HEK293 (cell line): ENCODE data around the gene LPP.

Experiments
- CTCF ChIA-PET: fragments of 350-600 bp; formaldehyde crosslinking; extraction: SDS; loops from one replicate; lab custom pipeline; 2021; ENCODE audit warnings: antibody characterized with exemption; lab: Yijun Ruan, JAX
- POLR2A ChIA-PET: fragments of 300-600 bp; formaldehyde crosslinking; extraction: SDS; loops from one replicate; lab custom pipeline; 2020; ENCODE audit warnings: antibody characterized with exemption, inconsistent platforms; lab: Yijun Ruan, JAX
- H3K27ac ChIP-seq: fragments of 200-500 bp; sonication (Bioruptor generic); 2 replicates; pipeline ENCODE4 v1.5.1; 2014; ENCODE audit warnings: low read depth, low read length, control low read depth, inconsistent platforms; ENCODE audit errors: extremely low read depth
- H3K36me3 ChIP-seq, 2 experiments: fragments of 200-500 bp in 1 of 2; sonication (Bioruptor generic) in 1 of 2; 1 replicate in 1 of 2; 2 replicates in 1 of 2; pipeline ENCODE4 v1.5.1; 2014 to 2017; ENCODE audit warnings: inconsistent platforms in 2 of 2, low read length in 2 of 2; ENCODE audit not compliant: control insufficient read depth in 2 of 2, insufficient read depth in 1 of 2
- H3K4me1 ChIP-seq: fragments of 200-500 bp; sonication (Bioruptor generic); 2 replicates; pipeline ENCODE4 v1.5.1; 2014; ENCODE audit warnings: mild to moderate bottlenecking, low read length, inconsistent platforms; ENCODE audit not compliant: control insufficient read depth, insufficient read depth
- H3K4me3 ChIP-seq: 2 replicates; pipeline ENCODE4 v1.5.1; 2011; ENCODE audit warnings: low read depth, mild to moderate bottlenecking, control low read depth, low read length, moderate library complexity
- H3K9me3 ChIP-seq: fragments of 200-500 bp; sonication (Bioruptor generic); 2 replicates; pipeline ENCODE4 v1.5.1; 2014; ENCODE audit warnings: low read depth, low read length, inconsistent platforms; ENCODE audit not compliant: control insufficient read depth, insufficient read depth
- AEBP2 ChIP-seq: fragments of 450-650 bp; formaldehyde crosslinking; IDR thresholded peaks from 2 replicates; pipeline ENCODE4 v1.5.1; 2016; ENCODE audit warnings: missing biosample characterization, missing genetic modification characterization, borderline replicate concordance
- GLIS2 ChIP-seq: fragments of 450-650 bp; formaldehyde crosslinking; IDR thresholded peaks from 2 replicates; pipeline ENCODE4 v1.5.1; 2016; ENCODE audit warnings: missing biosample characterization, missing genetic modification characterization
- HOXD13 ChIP-seq: sonication (generic); formaldehyde crosslinking; IDR thresholded peaks from 2 replicates; pipeline ENCODE4 v1.8.0; 2022; ENCODE audit warnings: missing genetic modification reagents, borderline replicate concordance
- PRDM1 ChIP-seq: fragments of 450-650 bp; formaldehyde crosslinking; IDR thresholded peaks from 2 replicates; pipeline ENCODE4; 2016; ENCODE audit warnings: missing biosample characterization, missing genetic modification characterization
- ZBTB1 ChIP-seq: fragments of 450-650 bp; formaldehyde crosslinking; IDR thresholded peaks from 2 replicates; pipeline ENCODE4 v1.5.1; 2016; ENCODE audit warnings: missing biosample characterization, missing genetic modification characterization
- ZFP37 ChIP-seq: fragments of 450-650 bp; formaldehyde crosslinking; IDR thresholded peaks from 2 replicates; pipeline ENCODE4 v1.5.1; 2016; ENCODE audit warnings: missing biosample characterization, missing genetic modification characterization
- ZFP41 ChIP-seq: fragments of 450-650 bp; formaldehyde crosslinking; IDR thresholded peaks from 2 replicates; pipeline ENCODE4 v1.5.1; 2016; ENCODE audit warnings: missing biosample characterization, missing genetic modification characterization, borderline replicate concordance
- ZIC2 ChIP-seq: fragments of 450-650 bp; formaldehyde crosslinking; IDR thresholded peaks from 2 replicates; pipeline ENCODE4 v1.5.1; 2016; ENCODE audit warnings: missing biosample characterization, missing genetic modification characterization
- ZNF10 ChIP-seq: fragments of 450-650 bp; formaldehyde crosslinking; IDR thresholded peaks from 2 replicates; pipeline ENCODE4 v1.5.1; 2017; ENCODE audit warnings: missing biosample characterization, missing genetic modification characterization
- ZNF157 ChIP-seq: fragments of 450-650 bp; formaldehyde crosslinking; IDR thresholded peaks from 2 replicates; pipeline ENCODE4 v1.5.1; 2016; ENCODE audit warnings: missing biosample characterization, missing genetic modification characterization
- ZNF174 ChIP-seq: fragments of 450-650 bp; formaldehyde crosslinking; IDR thresholded peaks from 2 replicates; pipeline ENCODE4 v1.5.0; 2017; ENCODE audit warnings: missing biosample characterization, mild to moderate bottlenecking, missing genetic modification characterization
- ZNF214 ChIP-seq: fragments of 450-650 bp; formaldehyde crosslinking; IDR thresholded peaks from 2 replicates; pipeline ENCODE4 v1.5.1; 2017; ENCODE audit warnings: missing biosample characterization, mild to moderate bottlenecking, missing genetic modification characterization, borderline replicate concordance
- ZNF23 ChIP-seq: fragments of 450-650 bp; formaldehyde crosslinking; IDR thresholded peaks from 2 replicates; pipeline ENCODE4 v1.5.1; 2016; ENCODE audit warnings: missing biosample characterization, missing genetic modification characterization, borderline replicate concordance
- ZNF274 ChIP-seq, 2 experiments: fragments of 200-500 bp in 1 of 2; fragments of 450-650 bp in 1 of 2; sonication (Bioruptor generic) in 1 of 2; formaldehyde crosslinking in 1 of 2; IDR thresholded peaks; 2 replicates each; pipeline versions ENCODE4 v1.5.1 to v1.6.1; 2014 to 2016; ENCODE audit warnings: borderline replicate concordance in 1 of 2, inconsistent platforms in 1 of 2, low read length in 1 of 2, missing biosample characterization in 1 of 2, missing genetic modification characterization in 1 of 2
- ZNF280D ChIP-seq: fragments of 450-650 bp; formaldehyde crosslinking; IDR thresholded peaks from 2 replicates; pipeline ENCODE4 v1.5.1; 2016; ENCODE audit warnings: missing biosample characterization, missing genetic modification characterization
- ZNF394 ChIP-seq: fragments of 450-650 bp; formaldehyde crosslinking; IDR thresholded peaks from 2 replicates; pipeline ENCODE4 v1.5.1; 2016; ENCODE audit warnings: missing biosample characterization, missing genetic modification characterization, mild to moderate bottlenecking, moderate library complexity, borderline replicate concordance
- ZNF433 ChIP-seq: fragments of 450-650 bp; formaldehyde crosslinking; IDR thresholded peaks from 2 replicates; pipeline ENCODE4 v1.5.1; 2016; ENCODE audit warnings: missing biosample characterization, missing genetic modification characterization, low read depth
- ZNF624 ChIP-seq: fragments of 450-650 bp; formaldehyde crosslinking; IDR thresholded peaks from 2 replicates; pipeline ENCODE4 v1.5.1; 2017; ENCODE audit warnings: missing biosample characterization, missing genetic modification characterization
- ZNF629 ChIP-seq: fragments of 450-650 bp; formaldehyde crosslinking; IDR thresholded peaks from 2 replicates; pipeline ENCODE4 v1.5.1; 2017; ENCODE audit warnings: missing biosample characterization, missing genetic modification characterization
- TF ChIP-seq, protein P1 (sequence below): fragments of 450-650 bp; formaldehyde crosslinking; IDR thresholded peaks from 2 replicates; pipeline ENCODE4 v1.5.1; 2016; ENCODE audit warnings: missing biosample characterization, missing genetic modification characterization, low read depth

LPP gene

DNA sequence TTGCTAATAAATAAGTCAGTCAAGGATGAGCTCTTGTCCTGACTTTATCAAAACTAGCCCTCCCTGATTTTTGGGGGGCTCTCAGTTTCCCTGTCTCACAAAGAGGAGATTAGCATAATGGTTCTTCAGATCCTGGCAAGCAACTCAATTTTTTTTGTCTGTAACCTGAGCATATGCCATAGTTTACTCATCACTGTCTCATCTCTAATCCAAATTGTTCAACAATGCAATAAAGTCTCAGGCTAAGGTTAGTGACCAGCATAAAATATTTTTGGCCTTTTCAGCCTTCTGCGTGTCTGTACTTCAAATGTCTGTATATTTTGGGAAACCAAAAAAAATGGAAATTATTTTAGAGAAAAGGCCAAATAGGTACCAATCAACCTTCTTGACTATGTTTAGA, 552.2 kb downstream of the LPP start:
- POLR2A ChIA-PET = no interaction called here

GRCh38 chr3:188706599-188706998, 552.6 kb downstream of the LPP start:
- Histone ChIP-seq H3K27ac (no peak overlapping the region), H3K4me3 (no peak overlapping the region), H3K4me1 (no peaks in the 10 kb centered on the region), H3K36me3 (no peaks in the 10 kb centered on the region), H3K9me3 (no peaks in the 10 kb centered on the region)
- ChIA-PET POLR2A (no interaction called here), CTCF (interaction anchor here (0.7 to 0.9 kb wide), 3 partner anchors 156 to 555 kb away, joined by 3 to 4 read pairs (median 4); no protein-coding TSS in a partner anchor)
- TF ChIP-seq ZNF629 (tag by site-specific recombination) (no peak), AEBP2 (no peak)
- TF ChIP-seq, all 188 proteins: peak for 0

More for the DNA sequence above, 552.2 kb downstream of the LPP start:
- Histone ChIP-seq H3K27ac (no peak overlapping the region), H3K36me3 (no peaks in the 10 kb centered on the region), H3K4me1 (no peaks in the 10 kb centered on the region), H3K9me3 (no peaks in the 10 kb centered on the region), H3K4me3 (no peak overlapping the region)
- CTCF ChIA-PET = interaction anchor here (0.7 to 0.9 kb wide), 3 partner anchors 71 to 556 kb away, joined by 3 to 4 read pairs (median 3); no protein-coding TSS in a partner anchor
- no peak for TF ChIP-seq ZFP41 (tag by site-specific recombination)
- no peak for TF ChIP-seq ZNF214
- TF ChIP-seq, all 188 proteins: peak for 0

- H3K4me1 ChIP-seq = no peaks in the 10 kb centered on the region; the same call in 1 of the 2 replicates
- no peak for TF ChIP-seq ZNF157 (tag by site-specific recombination)
- no peak for TF ChIP-seq ZBTB1 (tag by site-specific recombination)
- no peak for TF ChIP-seq ZNF433
- TF ChIP-seq ZNF10 (tag by site-specific recombination) = no peak
- TF ChIP-seq ZNF23 (tag by site-specific recombination) = no peak
- TF ChIP-seq, protein P1, sequence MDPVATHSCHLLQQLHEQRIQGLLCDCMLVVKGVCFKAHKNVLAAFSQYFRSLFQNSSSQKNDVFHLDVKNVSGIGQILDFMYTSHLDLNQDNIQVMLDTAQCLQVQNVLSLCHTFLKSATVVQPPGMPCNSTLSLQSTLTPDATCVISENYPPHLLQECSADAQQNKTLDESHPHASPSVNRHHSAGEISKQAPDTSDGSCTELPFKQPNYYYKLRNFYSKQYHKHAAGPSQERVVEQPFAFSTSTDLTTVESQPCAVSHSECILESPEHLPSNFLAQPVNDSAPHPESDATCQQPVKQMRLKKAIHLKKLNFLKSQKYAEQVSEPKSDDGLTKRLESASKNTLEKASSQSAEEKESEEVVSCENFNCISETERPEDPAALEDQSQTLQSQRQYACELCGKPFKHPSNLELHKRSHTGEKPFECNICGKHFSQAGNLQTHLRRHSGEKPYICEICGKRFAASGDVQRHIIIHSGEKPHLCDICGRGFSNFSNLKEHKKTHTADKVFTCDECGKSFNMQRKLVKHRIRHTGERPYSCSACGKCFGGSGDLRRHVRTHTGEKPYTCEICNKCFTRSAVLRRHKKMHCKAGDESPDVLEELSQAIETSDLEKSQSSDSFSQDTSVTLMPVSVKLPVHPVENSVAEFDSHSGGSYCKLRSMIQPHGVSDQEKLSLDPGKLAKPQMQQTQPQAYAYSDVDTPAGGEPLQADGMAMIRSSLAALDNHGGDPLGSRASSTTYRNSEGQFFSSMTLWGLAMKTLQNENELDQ = no peak
- no peak for TF ChIP-seq ZNF624 (tag by site-specific recombination)
- no peak for TF ChIP-seq ZIC2 (tag by site-specific recombination)
- TF ChIP-seq, all 188 proteins: peak for 0
- Histone ChIP-seq H3K27ac (no peak overlapping the region), H3K4me3 (no peak overlapping the region), H3K36me3 (no peaks in the 10 kb centered on the region), H3K9me3 (no peaks in the 10 kb centered on the region)
- ChIA-PET POLR2A (no interaction called here), CTCF (no interaction called here)
Measured at GRCh38 chr3:188707381-188708288, 553.7 kb downstream of the LPP start.

- no peak for TF ChIP-seq ZNF394 (tag by site-specific recombination)
- no peak for TF ChIP-seq PRDM1
- no peak for TF ChIP-seq HOXD13
- TF ChIP-seq ZNF280D (tag by site-specific recombination) = no peak
- no peak for TF ChIP-seq ZNF274 (IDR thresholded peaks at IDR 0.05; ENCODE audit: low read length)
- TF ChIP-seq ZNF274 (tag by site-specific recombination; IDR thresholded peaks at IDR 0.05; ENCODE audit: borderline replicate concordance) = no peak
- no peak for TF ChIP-seq ZFP37 (tag by site-specific recombination)
- no peak for TF ChIP-seq GLIS2 (tag by site-specific recombination)
- no peak for TF ChIP-seq ZNF174 (tag by site-specific recombination)
- POLR2A ChIA-PET = no interaction called here
- CTCF ChIA-PET = no interaction called here
- no peaks in the 10 kb centered on the region; the same call in 1 of the 2 replicates for H3K4me1 ChIP-seq
- H3K9me3 ChIP-seq = no peaks in the 10 kb centered on the region
- no peak overlapping the region for H3K27ac ChIP-seq
- no peaks in the 10 kb centered on the region for H3K36me3 ChIP-seq
- no peak overlapping the region for H3K4me3 ChIP-seq
Measured at GRCh38 chr3:188711881-188712247, 557.9 kb downstream of the LPP start.
